ENCODE data around the gene OSER1. TPM values are rescaled to one million over a fixed set of nuclear protein-coding genes. Genes with fewer than 3 reads are reported as not detected.

The OSER1 gene
- total RNA-seq, 1 donor from 2014 or later = 51.8 TPM

DNA sequence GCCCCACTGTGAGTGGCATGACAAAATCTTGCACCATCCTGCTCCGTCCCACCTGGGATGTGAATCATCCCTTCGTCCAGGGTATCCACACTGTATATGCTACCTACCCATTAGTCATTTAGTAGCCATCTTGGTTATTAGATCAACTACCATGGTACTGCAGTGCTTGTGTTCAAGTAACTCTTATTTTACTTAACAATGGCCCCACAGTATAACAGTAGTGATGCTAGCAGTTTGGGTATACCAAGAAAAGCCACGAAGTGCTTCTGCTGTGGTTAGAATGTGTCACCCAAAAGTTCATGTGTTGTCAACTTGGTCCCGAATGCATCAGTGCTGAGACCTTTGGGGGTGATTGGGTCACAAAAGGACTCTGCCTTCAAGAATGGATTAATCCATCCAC is 11.7 kb downstream of the OSER1 start:
- Mint-ChIP-seq H3K4me1 (peaks cover 16% of the 10 kb centered on the region), H3K27ac (no peak overlapping the region), H3K27me3 (ENCODE audit: insufficient read depth, low read depth) (no peaks in the 10 kb centered on the region), H3K9me3 (no peaks in the 10 kb centered on the region), H3K36me3 (peaks cover 34% of the 10 kb centered on the region), H3K4me3 (no peak overlapping the region)
- Histone ChIP-seq H3K4me3 (no peak overlapping the region), H3K36me3 (peaks cover 10% of the 10 kb centered on the region), H3K4me2 (no peak overlapping the region), H3K9me3 (ENCODE audit: low read depth) (no peaks in the 10 kb centered on the region), H4K20me1 (ENCODE audit: low read depth) (peaks cover 58% of the 10 kb centered on the region), H3F3A (ENCODE audit: low read depth) (no peaks in the 10 kb centered on the region), H3K27me3 (no peaks in the 10 kb centered on the region), H3K27ac (no peak overlapping the region), H3K79me2 (ENCODE audit: low read depth) (peaks cover 34% of the 10 kb centered on the region), H3K9ac (no peak overlapping the region), H3K4me1 (no peaks in the 10 kb centered on the region), H2AFZ (replicated peaks) (no peak overlapping the region)
- TF ChIP-seq CTCF (IDR thresholded peaks at IDR 0.05) (no peak), EZH2 (IDR thresholded peaks at IDR 0.05) (no peak), EZH2phosphoT487 (IDR thresholded peaks at IDR 0.05) (no peak)
- DNase-seq (ENCODE audit: low spot score) = no peak

- Histone ChIP-seq H3K27ac (peak overlapping the region; percentile 13), H3K4me3 (no peak overlapping the region), H3K79me2 (ENCODE audit: low read depth) (peaks cover 10% of the 10 kb centered on the region), H3K9ac (no peak overlapping the region), H3K4me1 (no peaks in the 10 kb centered on the region), H4K20me1 (ENCODE audit: low read depth) (peaks cover 41% of the 10 kb centered on the region), H3K9me3 (ENCODE audit: low read depth) (no peaks in the 10 kb centered on the region), H2AFZ (replicated peaks) (no peak overlapping the region), H3K36me3 (peaks cover 10% of the 10 kb centered on the region), H3K4me2 (no peak overlapping the region), H3K27me3 (no peaks in the 10 kb centered on the region), H3F3A (ENCODE audit: low read depth) (no peaks in the 10 kb centered on the region)
- H3K4me3 Mint-ChIP-seq = no peak overlapping the region
- peaks cover 16% of the 10 kb centered on the region for H3K4me1 Mint-ChIP-seq
- H3K27ac Mint-ChIP-seq = no peak overlapping the region
- peaks cover 3% of the 10 kb centered on the region for H3K27me3 Mint-ChIP-seq (ENCODE audit: insufficient read depth, low read depth)
- no peak for DNase-seq (ENCODE audit: low spot score)
- peaks cover 26% of the 10 kb centered on the region for H3K36me3 Mint-ChIP-seq
- TF ChIP-seq EZH2phosphoT487 (IDR thresholded peaks at IDR 0.05) (no peak), EZH2 (IDR thresholded peaks at IDR 0.05) (no peak), CTCF (IDR thresholded peaks at IDR 0.05) (no peak)
- H3K9me3 Mint-ChIP-seq = no peaks in the 10 kb centered on the region
These were observed 14.3 kb downstream of the OSER1 start for GRCh38 chr20:44196271-44196670.

- no peak for DNase-seq (ENCODE audit: low spot score)
- TF ChIP-seq CTCF (IDR thresholded peaks at IDR 0.05) = no peak
- TF ChIP-seq EZH2 (IDR thresholded peaks at IDR 0.05) = no peak
- TF ChIP-seq EZH2phosphoT487 (IDR thresholded peaks at IDR 0.05) = no peak
- Mint-ChIP-seq H3K27me3 (ENCODE audit: insufficient read depth, low read depth) (peaks cover 3% of the 10 kb centered on the region), H3K27ac (no peak overlapping the region), H3K9me3 (no peaks in the 10 kb centered on the region), H3K36me3 (peaks cover 25% of the 10 kb centered on the region), H3K4me3 (no peak overlapping the region), H3K4me1 (peaks cover 16% of the 10 kb centered on the region)
- H2AFZ ChIP-seq (replicated peaks) = no peak overlapping the region
- no peaks in the 10 kb centered on the region for H3F3A ChIP-seq (ENCODE audit: low read depth)
- H3K79me2 ChIP-seq (ENCODE audit: low read depth) = peaks cover 6% of the 10 kb centered on the region
- H3K4me3 ChIP-seq = no peak overlapping the region
- H3K9ac ChIP-seq = no peak overlapping the region
- H4K20me1 ChIP-seq (ENCODE audit: low read depth) = peaks cover 36% of the 10 kb centered on the region
- H3K4me1 ChIP-seq = no peaks in the 10 kb centered on the region
- H3K9me3 ChIP-seq (ENCODE audit: low read depth) = no peaks in the 10 kb centered on the region
- H3K27ac ChIP-seq = no peak overlapping the region
- no peak overlapping the region for H3K4me2 ChIP-seq
- H3K36me3 ChIP-seq = peaks cover 9% of the 10 kb centered on the region
- H3K27me3 ChIP-seq = no peaks in the 10 kb centered on the region
These were observed 15.0 kb downstream of the OSER1 start for GRCh38 chr20:44195605-44196004.

All from neural progenitor cell (in vitro differentiated cells).